Fibroblast of lung (primary cell): ENCODE results near the gene FAM184A.

Experiments used
- EZH2 ChIP-seq: IDR thresholded peaks from 2 replicates; pipeline ENCODE4 v1.5.1; 2012; ENCODE audit warnings: low read length, control low read depth, mild to moderate bottlenecking; ENCODE audit errors: missing control alignments
- TF ChIP-seq, protein P1 (sequence below), 2 donors: IDR thresholded peaks in 1 of 2; conservative IDR thresholded peaks in 1 of 2; 1 replicate in 1 of 2; 2 replicates in 1 of 2; pipeline ENCODE4 v1.5.1; 2011 to 2012; ENCODE audit warnings: low read length in 2 of 2, control low read depth in 1 of 2, inconsistent platforms in 1 of 2, low read depth in 1 of 2, mild to moderate bottlenecking in 1 of 2

DNA sequence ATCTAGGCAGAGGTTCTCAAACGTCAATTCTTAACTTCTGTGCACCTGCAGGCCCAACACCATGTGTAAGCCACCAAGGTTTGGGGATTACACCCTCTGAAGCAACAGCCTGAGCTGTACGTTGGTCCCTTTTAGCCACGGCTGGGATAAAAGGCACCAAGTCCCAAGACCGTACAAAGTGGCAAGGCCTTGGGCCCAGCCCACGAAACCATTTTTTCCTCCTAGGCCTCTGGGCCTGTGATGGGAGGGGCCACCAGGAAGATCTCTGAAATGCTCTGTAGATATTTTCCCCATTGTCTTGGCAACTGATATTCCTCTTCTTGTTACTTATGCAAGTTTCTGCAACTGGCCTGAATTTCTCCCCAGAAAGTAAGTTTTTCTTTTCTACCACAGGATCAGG, 4.5 kb upstream of the FAM184A start:
- TF ChIP-seq EZH2 = no peak
- TF ChIP-seq, protein P1, sequence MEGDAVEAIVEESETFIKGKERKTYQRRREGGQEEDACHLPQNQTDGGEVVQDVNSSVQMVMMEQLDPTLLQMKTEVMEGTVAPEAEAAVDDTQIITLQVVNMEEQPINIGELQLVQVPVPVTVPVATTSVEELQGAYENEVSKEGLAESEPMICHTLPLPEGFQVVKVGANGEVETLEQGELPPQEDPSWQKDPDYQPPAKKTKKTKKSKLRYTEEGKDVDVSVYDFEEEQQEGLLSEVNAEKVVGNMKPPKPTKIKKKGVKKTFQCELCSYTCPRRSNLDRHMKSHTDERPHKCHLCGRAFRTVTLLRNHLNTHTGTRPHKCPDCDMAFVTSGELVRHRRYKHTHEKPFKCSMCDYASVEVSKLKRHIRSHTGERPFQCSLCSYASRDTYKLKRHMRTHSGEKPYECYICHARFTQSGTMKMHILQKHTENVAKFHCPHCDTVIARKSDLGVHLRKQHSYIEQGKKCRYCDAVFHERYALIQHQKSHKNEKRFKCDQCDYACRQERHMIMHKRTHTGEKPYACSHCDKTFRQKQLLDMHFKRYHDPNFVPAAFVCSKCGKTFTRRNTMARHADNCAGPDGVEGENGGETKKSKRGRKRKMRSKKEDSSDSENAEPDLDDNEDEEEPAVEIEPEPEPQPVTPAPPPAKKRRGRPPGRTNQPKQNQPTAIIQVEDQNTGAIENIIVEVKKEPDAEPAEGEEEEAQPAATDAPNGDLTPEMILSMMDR (conservative IDR thresholded peaks at IDR 0.05 in 1 of 2, IDR thresholded peaks at IDR 0.05 in 1 of 2; ENCODE audit: low read depth in 1 of 2, low read length in 2 of 2) = no peak
